ENCODE data around the gene PALM. TPM values are rescaled to one million over a fixed set of nuclear protein-coding genes. Genes with fewer than 3 reads are reported as not detected.

PALM gene
- total RNA-seq, 2 donors from 2014 or later: 32.9 to 40.8 TPM

DNA sequence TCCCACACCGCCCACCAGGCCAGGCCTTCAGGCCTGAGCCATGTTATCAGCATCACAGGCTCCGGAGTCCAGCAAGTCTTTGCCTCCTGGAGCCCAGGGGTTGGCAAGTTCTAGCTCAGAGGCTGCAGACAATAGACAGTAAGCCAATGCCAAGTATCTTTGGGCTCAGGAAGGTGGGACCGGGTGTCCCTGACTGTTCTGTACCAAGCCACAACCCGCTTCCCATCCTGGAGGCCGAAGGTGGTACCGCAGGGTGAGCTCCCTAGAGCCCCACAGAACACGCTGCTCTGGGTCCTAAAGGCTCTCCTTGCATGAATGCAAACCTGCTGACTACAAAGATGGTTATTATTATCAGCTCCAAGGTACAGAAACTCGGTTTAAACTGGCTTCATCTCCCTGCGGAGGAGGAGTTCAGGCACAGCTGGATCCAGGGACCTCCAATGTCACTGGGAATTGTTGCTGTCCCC, 38.1 kb upstream of the PALM start:
- H3K4me3 Mint-ChIP-seq: no peak overlapping the region
- H3K36me3 Mint-ChIP-seq (ENCODE audit: low read depth): no peaks in the 10 kb centered on the region
- TF ChIP-seq CTCF (conservative IDR thresholded peaks at IDR 0.05): peak; percentile 59
- peaks cover 29% of the 10 kb centered on the region for H3K27me3 Mint-ChIP-seq (ENCODE audit: insufficient read depth)
- Histone ChIP-seq H3K9me3 (ENCODE audit: control insufficient read depth, low read length) (peaks cover 6% of the 10 kb centered on the region), H3K9ac (ENCODE audit: extremely low read depth, low read length, poor library complexity, severe bottlenecking) (no peak overlapping the region), H3K4me1 (ENCODE audit: control insufficient read depth, insufficient read depth, low read length) (no peaks in the 10 kb centered on the region), H3K27me3 (ENCODE audit: control insufficient read depth, insufficient read depth, low read length, poor library complexity, severe bottlenecking) (peaks cover 6% of the 10 kb centered on the region), H3K4me3 (ENCODE audit: low read length) (no peak overlapping the region), H3K36me3 (ENCODE audit: control insufficient read depth, insufficient read depth, low read length) (no peaks in the 10 kb centered on the region), H3K27ac (ENCODE audit: low read depth, low read length) (no peak overlapping the region)
- H3K27ac Mint-ChIP-seq: no peak overlapping the region
- H3K9me3 Mint-ChIP-seq: peaks cover 19% of the 10 kb centered on the region
- DNase-seq: peak; percentile 82
- WGBS, 2 experiments (ENCODE audit: insufficient coverage in 1 of 2, insufficient read length in 1 of 2): 68 to 78% methylated on average over 9 of the region's 9 CpGs
- peaks cover 3% of the 10 kb centered on the region for H3K4me1 Mint-ChIP-seq

- Histone ChIP-seq H3K9me3 (ENCODE audit: control insufficient read depth, low read length) (no peaks in the 10 kb centered on the region), H3K36me3 (ENCODE audit: control insufficient read depth, insufficient read depth, low read length) (no peaks in the 10 kb centered on the region), H3K9ac (ENCODE audit: extremely low read depth, low read length, poor library complexity, severe bottlenecking) (no peak overlapping the region), H3K4me1 (ENCODE audit: control insufficient read depth, insufficient read depth, low read length) (no peaks in the 10 kb centered on the region), H3K4me3 (ENCODE audit: low read length) (no peak overlapping the region), H3K27me3 (ENCODE audit: control insufficient read depth, insufficient read depth, low read length, poor library complexity, severe bottlenecking) (peaks cover 16% of the 10 kb centered on the region), H3K27ac (ENCODE audit: low read depth, low read length) (no peak overlapping the region)
- H3K27me3 Mint-ChIP-seq (ENCODE audit: insufficient read depth): peaks cover 29% of the 10 kb centered on the region
- no peak overlapping the region for H3K27ac Mint-ChIP-seq
- H3K9me3 Mint-ChIP-seq: peaks cover 3% of the 10 kb centered on the region
- peaks cover 3% of the 10 kb centered on the region for H3K4me1 Mint-ChIP-seq
- H3K4me3 Mint-ChIP-seq: no peak overlapping the region
- 89 to 90% methylated on average over 19 to 38 of the region's 38 CpGs for WGBS, 2 experiments (ENCODE audit: insufficient coverage in 1 of 2, insufficient read length in 1 of 2)
- no peak for TF ChIP-seq CTCF (conservative IDR thresholded peaks at IDR 0.05)
- DNase-seq: no peak
- no peaks in the 10 kb centered on the region for H3K36me3 Mint-ChIP-seq (ENCODE audit: low read depth)
Observed at GRCh38 chr19:674282-675151, 34.2 kb upstream of the PALM start.

DNA sequence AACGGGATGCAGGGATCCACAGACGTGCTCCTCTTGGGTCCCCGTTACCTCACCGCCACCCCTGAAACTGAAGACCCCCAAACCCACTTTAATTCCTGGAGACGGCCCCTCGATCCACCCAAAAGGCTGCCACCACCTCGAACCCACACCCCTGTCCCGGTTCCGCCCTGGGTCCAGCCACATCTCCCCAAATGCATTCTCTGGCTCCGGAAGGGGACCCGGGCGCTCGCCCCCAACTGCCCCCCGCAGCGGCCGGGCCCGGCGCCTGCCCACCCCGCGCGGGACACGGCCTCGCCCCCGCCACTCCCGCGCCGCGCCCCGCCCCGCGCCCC, 32.8 kb upstream of the PALM start:
- H3K4me3 ChIP-seq (ENCODE audit: low read length): no peak overlapping the region
- peaks cover 16% of the 10 kb centered on the region for H3K27me3 ChIP-seq (ENCODE audit: control insufficient read depth, insufficient read depth, low read length, poor library complexity, severe bottlenecking)
- peaks cover 4% of the 10 kb centered on the region for H3K4me1 Mint-ChIP-seq
- DNase-seq: no peak
- H3K36me3 Mint-ChIP-seq (ENCODE audit: low read depth): no peaks in the 10 kb centered on the region
- no peaks in the 10 kb centered on the region for H3K36me3 ChIP-seq (ENCODE audit: control insufficient read depth, insufficient read depth, low read length)
- no peak overlapping the region for H3K9ac ChIP-seq (ENCODE audit: extremely low read depth, low read length, poor library complexity, severe bottlenecking)
- H3K27me3 Mint-ChIP-seq (ENCODE audit: insufficient read depth): peaks cover 29% of the 10 kb centered on the region
- H3K4me3 Mint-ChIP-seq: peak overlapping the region; percentile 35
- TF ChIP-seq CTCF (conservative IDR thresholded peaks at IDR 0.05): no peak
- H3K27ac Mint-ChIP-seq: no peak overlapping the region
- H3K27ac ChIP-seq (ENCODE audit: low read depth, low read length): no peak overlapping the region
- no peaks in the 10 kb centered on the region for H3K4me1 ChIP-seq (ENCODE audit: control insufficient read depth, insufficient read depth, low read length)
- 33 to 59% methylated on average over 2 to 31 of the region's 31 CpGs for WGBS, 2 experiments (ENCODE audit: insufficient coverage in 1 of 2, insufficient read length in 1 of 2)
- no peaks in the 10 kb centered on the region for H3K9me3 ChIP-seq (ENCODE audit: control insufficient read depth, low read length)
- no peaks in the 10 kb centered on the region for H3K9me3 Mint-ChIP-seq

Measured in endodermal cell (in vitro differentiated cells).